Measurements from ENCODE around the gene PCSK6.
A peak's percentile ranks its signal among the peaks of the same experiment; 100 is the strongest.

Gene PCSK6

DNA sequence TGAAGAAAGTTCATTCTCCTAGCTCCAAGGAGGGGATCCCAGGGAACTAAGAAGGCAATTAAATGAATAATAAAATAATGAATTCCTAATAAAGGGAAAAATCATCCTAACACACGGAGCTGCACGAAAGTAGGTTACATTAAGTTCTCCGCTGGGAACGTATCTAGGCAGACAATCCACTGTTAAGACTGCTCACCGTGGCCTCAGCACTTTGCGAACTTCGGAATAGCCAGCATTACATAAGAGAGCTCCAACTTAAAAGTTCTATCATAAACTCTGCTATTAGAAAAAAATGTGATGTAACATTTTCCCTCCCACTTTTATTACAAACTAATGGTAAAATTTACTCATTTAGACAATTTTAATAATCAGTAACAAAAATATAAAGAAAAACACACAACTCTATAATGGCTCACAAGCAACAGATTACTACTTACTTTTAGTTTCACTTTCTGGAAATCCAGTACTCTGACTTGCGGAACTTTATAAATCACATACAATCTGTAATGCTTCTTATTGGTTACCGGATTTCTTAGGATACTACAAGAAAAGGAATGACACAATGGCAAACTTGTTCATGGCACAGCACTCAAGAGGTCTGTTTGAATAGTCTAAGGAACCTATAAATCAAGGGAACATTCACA, 202.9 kb downstream of the PCSK6 start:
- Histone ChIP-seq H3K36me3 (ENCODE audit: control insufficient read depth in 2 of 2, insufficient read depth in 2 of 2, low read length in 2 of 2) (peaks cover 49 to 53% of the 10 kb centered on the region in 2 donors), H3K27me3 (ENCODE audit: control insufficient read depth in 2 of 2, insufficient read depth in 2 of 2, low read length in 2 of 2) (no peaks in the 10 kb centered on the region), H3K9me3 (ENCODE audit: control insufficient read depth in 2 of 2, low read length in 2 of 2) (no peaks in the 10 kb centered on the region), H3K27ac (ENCODE audit: low read depth in 2 of 2, low read length in 2 of 2) (no peak overlapping the region), H3K4me3 (ENCODE audit: low read length in 2 of 2) (no peak overlapping the region), H3K4me1 (ENCODE audit: control insufficient read depth in 2 of 2, insufficient read depth in 2 of 2, low read length in 2 of 2) (peaks cover 0 to 2% of the 10 kb centered on the region in 2 donors), H3K9ac (ENCODE audit: low read depth in 1 of 2, low read length in 2 of 2) (no peak overlapping the region)

GRCh38 chr15:101283931-101284330, 205.6 kb downstream of the PCSK6 start:
- Histone ChIP-seq H3K4me1 (ENCODE audit: control insufficient read depth in 2 of 2, insufficient read depth in 2 of 2, low read length in 2 of 2) (peaks cover 5 to 16% of the 10 kb centered on the region in 2 donors), H3K9ac (ENCODE audit: low read depth in 1 of 2, low read length in 2 of 2) (no peak overlapping the region), H3K4me3 (ENCODE audit: low read length in 2 of 2) (no peak overlapping the region), H3K36me3 (ENCODE audit: control insufficient read depth in 2 of 2, insufficient read depth in 2 of 2, low read length in 2 of 2) (peaks cover 58 to 62% of the 10 kb centered on the region in 2 donors), H3K27me3 (ENCODE audit: control insufficient read depth in 2 of 2, insufficient read depth in 2 of 2, low read length in 2 of 2) (no peaks in the 10 kb centered on the region), H3K27ac (ENCODE audit: low read depth in 2 of 2, low read length in 2 of 2) (no peak overlapping the region), H3K9me3 (ENCODE audit: control insufficient read depth in 2 of 2, low read length in 2 of 2) (no peaks in the 10 kb centered on the region)

DNA sequence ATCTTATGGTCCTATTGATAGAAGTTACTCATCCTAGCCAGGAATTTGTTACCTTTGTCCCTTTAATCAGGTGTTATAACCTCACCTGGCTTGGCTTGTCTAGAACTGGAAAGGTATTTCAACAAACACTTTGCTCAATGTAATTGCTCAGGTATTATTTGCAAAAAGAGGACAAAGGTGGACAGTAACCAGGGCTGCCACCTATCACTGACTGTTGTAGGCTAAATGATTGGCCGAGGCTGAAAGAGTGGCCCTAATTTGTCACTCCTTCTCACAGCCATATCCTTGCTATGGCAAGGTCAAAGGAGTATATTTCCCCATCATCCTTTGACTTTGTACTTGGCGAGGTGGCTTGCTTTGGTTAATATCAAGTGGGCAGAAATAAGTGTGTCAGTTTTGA, 209.5 kb downstream of the PCSK6 start:
- H3K27ac ChIP-seq (ENCODE audit: low read depth in 2 of 2, low read length in 2 of 2), result peak overlapping the region; percentile 49 to 81
- peaks cover 22 to 29% of the 10 kb centered on the region in 2 donors for H3K4me1 ChIP-seq (ENCODE audit: control insufficient read depth in 2 of 2, insufficient read depth in 2 of 2, low read length in 2 of 2)
- H3K9me3 ChIP-seq (ENCODE audit: control insufficient read depth in 2 of 2, low read length in 2 of 2), result no peaks in the 10 kb centered on the region
- H3K4me3 ChIP-seq (ENCODE audit: low read length in 2 of 2), result no peak overlapping the region
- H3K36me3 ChIP-seq (ENCODE audit: control insufficient read depth in 2 of 2, insufficient read depth in 2 of 2, low read length in 2 of 2), result peaks cover 38 to 46% of the 10 kb centered on the region in 2 donors
- no peak overlapping the region for H3K9ac ChIP-seq (ENCODE audit: low read depth in 1 of 2, low read length in 2 of 2)
- no peaks in the 10 kb centered on the region for H3K27me3 ChIP-seq (ENCODE audit: control insufficient read depth in 2 of 2, insufficient read depth in 2 of 2, low read length in 2 of 2)

- Histone ChIP-seq H3K9ac (ENCODE audit: low read depth in 1 of 2, low read length in 2 of 2) (peak overlapping the region; percentile 66 to 89), H3K4me1 (ENCODE audit: control insufficient read depth in 2 of 2, insufficient read depth in 2 of 2, low read length in 2 of 2) (peaks cover 22 to 29% of the 10 kb centered on the region in 2 donors), H3K36me3 (ENCODE audit: control insufficient read depth in 2 of 2, insufficient read depth in 2 of 2, low read length in 2 of 2) (peaks cover 48 to 53% of the 10 kb centered on the region in 2 donors), H3K9me3 (ENCODE audit: control insufficient read depth in 2 of 2, low read length in 2 of 2) (no peaks in the 10 kb centered on the region), H3K27me3 (ENCODE audit: control insufficient read depth in 2 of 2, insufficient read depth in 2 of 2, low read length in 2 of 2) (no peaks in the 10 kb centered on the region), H3K4me3 (ENCODE audit: low read length in 2 of 2) (peak overlapping the region; percentile 78 to 83), H3K27ac (ENCODE audit: low read depth in 2 of 2, low read length in 2 of 2) (peak overlapping the region; percentile 95 to 97)
Measured at GRCh38 chr15:101277943-101278564, 211.5 kb downstream of the PCSK6 start.

DNA sequence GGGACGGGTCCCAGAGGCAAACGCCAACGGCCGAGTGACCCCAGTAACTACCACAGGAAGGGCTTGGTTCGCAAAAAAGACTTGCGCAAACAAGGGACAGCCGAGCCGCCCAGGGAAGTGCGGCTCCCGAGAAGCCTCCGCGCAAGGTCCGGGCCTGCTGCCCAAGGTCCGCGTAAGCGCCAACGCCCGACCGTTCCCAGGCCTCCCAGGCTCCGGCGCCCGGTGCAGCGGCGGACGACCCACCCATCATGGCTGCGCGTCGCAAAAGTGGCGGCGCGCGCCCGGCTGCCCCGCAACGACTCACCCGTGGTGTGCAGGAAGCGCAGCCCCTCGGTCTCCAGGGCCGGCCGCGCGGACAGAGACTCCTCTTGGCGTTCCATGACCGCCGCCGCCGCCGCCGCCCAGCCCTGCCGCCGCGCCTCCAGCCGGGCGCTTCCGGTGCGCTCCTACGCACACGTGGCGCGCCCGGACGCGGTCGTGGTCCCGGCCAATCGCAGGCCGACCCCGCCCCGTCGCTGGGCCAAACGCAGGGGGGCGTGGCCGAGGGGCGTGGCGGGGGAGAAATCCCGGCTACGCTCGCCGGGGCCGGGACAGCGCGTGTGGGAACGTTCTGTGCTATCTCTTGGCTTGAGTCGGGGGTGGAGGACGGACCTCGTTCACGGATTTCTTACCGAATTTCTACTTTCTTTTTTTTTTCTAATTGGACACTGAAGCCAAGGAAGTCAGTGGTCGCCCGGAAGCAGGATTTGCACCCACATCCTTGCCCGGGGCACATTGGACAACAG, 212.3 kb downstream of the PCSK6 start, which contains the start of gene SELENOS:
SELENOS (minus strand) TSS at position 448 of the 785 bp plus-strand sequence; CDS start at position 380, 68 bp downstream.
- no peaks in the 10 kb centered on the region for H3K9me3 ChIP-seq (ENCODE audit: control insufficient read depth in 2 of 2, low read length in 2 of 2)
- peaks cover 22 to 29% of the 10 kb centered on the region in 2 donors for H3K4me1 ChIP-seq (ENCODE audit: control insufficient read depth in 2 of 2, insufficient read depth in 2 of 2, low read length in 2 of 2)

GRCh38 chr15:101276501-101277037, 212.9 kb downstream of the PCSK6 start:
- peak overlapping the region; percentile 95 to 97 for H3K27ac ChIP-seq (ENCODE audit: low read depth in 2 of 2, low read length in 2 of 2)
- no peaks in the 10 kb centered on the region for H3K9me3 ChIP-seq (ENCODE audit: control insufficient read depth in 2 of 2, low read length in 2 of 2)
- peaks cover 22 to 29% of the 10 kb centered on the region in 2 donors for H3K4me1 ChIP-seq (ENCODE audit: control insufficient read depth in 2 of 2, insufficient read depth in 2 of 2, low read length in 2 of 2)
- no peaks in the 10 kb centered on the region for H3K27me3 ChIP-seq (ENCODE audit: control insufficient read depth in 2 of 2, insufficient read depth in 2 of 2, low read length in 2 of 2)
- H3K4me3 ChIP-seq (ENCODE audit: low read length in 2 of 2), result peak overlapping the region; percentile 77 to 98
- peaks cover 47 to 52% of the 10 kb centered on the region in 2 donors for H3K36me3 ChIP-seq (ENCODE audit: control insufficient read depth in 2 of 2, insufficient read depth in 2 of 2, low read length in 2 of 2)
- H3K9ac ChIP-seq (ENCODE audit: low read depth in 1 of 2, low read length in 2 of 2), result peak overlapping the region; percentile 89 to 98

More for the DNA sequence above, 212.3 kb downstream of the PCSK6 start, which contains the start of gene SELENOS:
- peak within 1 kb of the TSS; percentile 89 to 98 for H3K9ac ChIP-seq (ENCODE audit: low read depth in 1 of 2, low read length in 2 of 2)
- H3K27me3 ChIP-seq (ENCODE audit: control insufficient read depth in 2 of 2, insufficient read depth in 2 of 2, low read length in 2 of 2), result no peaks in the 10 kb centered on the region
- H3K36me3 ChIP-seq (ENCODE audit: control insufficient read depth in 2 of 2, insufficient read depth in 2 of 2, low read length in 2 of 2), result peaks cover 47 to 53% of the 10 kb centered on the region in 2 donors
- peak within 1 kb of the TSS; percentile 78 to 98 for H3K4me3 ChIP-seq (ENCODE audit: low read length in 2 of 2)
- peak within 1 kb of the TSS; percentile 95 to 97 for H3K27ac ChIP-seq (ENCODE audit: low read depth in 2 of 2, low read length in 2 of 2)

- Histone ChIP-seq H3K9ac (ENCODE audit: low read depth in 1 of 2, low read length in 2 of 2) (no peak overlapping the region), H3K27me3 (ENCODE audit: control insufficient read depth in 2 of 2, insufficient read depth in 2 of 2, low read length in 2 of 2) (no peaks in the 10 kb centered on the region), H3K4me1 (ENCODE audit: control insufficient read depth in 2 of 2, insufficient read depth in 2 of 2, low read length in 2 of 2) (peaks cover 18 to 22% of the 10 kb centered on the region in 2 donors), H3K4me3 (ENCODE audit: low read length in 2 of 2) (no peak overlapping the region), H3K27ac (ENCODE audit: low read depth in 2 of 2, low read length in 2 of 2) (peak overlapping the region in 1 of 2 donors; percentile 95), H3K36me3 (ENCODE audit: control insufficient read depth in 2 of 2, insufficient read depth in 2 of 2, low read length in 2 of 2) (peaks cover 54 to 55% of the 10 kb centered on the region in 2 donors), H3K9me3 (ENCODE audit: control insufficient read depth in 2 of 2, low read length in 2 of 2) (no peaks in the 10 kb centered on the region)
Measured at GRCh38 chr15:101275018-101275417, 214.5 kb downstream of the PCSK6 start.

GRCh38 chr15:101273534-101273933, 216.0 kb downstream of the PCSK6 start:
- no peak overlapping the region for H3K4me3 ChIP-seq (ENCODE audit: low read length in 2 of 2)
- no peak overlapping the region for H3K27ac ChIP-seq (ENCODE audit: low read depth in 2 of 2, low read length in 2 of 2)
- no peak overlapping the region for H3K9ac ChIP-seq (ENCODE audit: low read depth in 1 of 2, low read length in 2 of 2)
- peaks cover 54 to 60% of the 10 kb centered on the region in 2 donors for H3K36me3 ChIP-seq (ENCODE audit: control insufficient read depth in 2 of 2, insufficient read depth in 2 of 2, low read length in 2 of 2)
- H3K4me1 ChIP-seq (ENCODE audit: control insufficient read depth in 2 of 2, insufficient read depth in 2 of 2, low read length in 2 of 2), result peaks cover 10 to 14% of the 10 kb centered on the region in 2 donors
- H3K9me3 ChIP-seq (ENCODE audit: control insufficient read depth in 2 of 2, low read length in 2 of 2), result no peaks in the 10 kb centered on the region
- H3K27me3 ChIP-seq (ENCODE audit: control insufficient read depth in 2 of 2, insufficient read depth in 2 of 2, low read length in 2 of 2), result no peaks in the 10 kb centered on the region

DNA sequence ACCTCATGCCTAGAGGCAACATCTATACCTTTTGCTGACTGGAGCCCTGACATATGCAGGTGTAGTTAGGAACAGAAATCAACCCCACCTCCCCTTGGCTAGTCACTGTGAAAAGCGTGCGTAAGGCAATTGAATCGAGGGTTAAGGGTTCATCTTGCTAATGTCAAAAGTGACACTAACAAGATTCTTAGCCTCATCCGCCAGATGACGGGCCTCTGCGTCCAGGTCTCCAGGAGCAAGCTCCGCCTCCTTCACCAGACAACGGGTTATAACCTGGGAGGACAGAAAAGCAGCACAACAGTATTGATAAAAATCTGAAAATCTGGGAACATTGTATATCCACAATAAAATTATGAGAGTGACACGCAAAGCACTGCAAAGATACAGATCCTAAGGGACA, 216.9 kb downstream of the PCSK6 start:
- Histone ChIP-seq H3K36me3 (ENCODE audit: control insufficient read depth in 2 of 2, insufficient read depth in 2 of 2, low read length in 2 of 2) (peaks cover 54 to 60% of the 10 kb centered on the region in 2 donors), H3K4me3 (ENCODE audit: low read length in 2 of 2) (no peak overlapping the region), H3K4me1 (ENCODE audit: control insufficient read depth in 2 of 2, insufficient read depth in 2 of 2, low read length in 2 of 2) (peaks cover 2 to 6% of the 10 kb centered on the region in 2 donors), H3K27me3 (ENCODE audit: control insufficient read depth in 2 of 2, insufficient read depth in 2 of 2, low read length in 2 of 2) (no peaks in the 10 kb centered on the region), H3K9me3 (ENCODE audit: control insufficient read depth in 2 of 2, low read length in 2 of 2) (no peaks in the 10 kb centered on the region), H3K9ac (ENCODE audit: low read depth in 1 of 2, low read length in 2 of 2) (no peak overlapping the region), H3K27ac (ENCODE audit: low read depth in 2 of 2, low read length in 2 of 2) (no peak overlapping the region)
